ENCODE results near the gene TRAPPC2L.

Gene TRAPPC2L

DNA sequence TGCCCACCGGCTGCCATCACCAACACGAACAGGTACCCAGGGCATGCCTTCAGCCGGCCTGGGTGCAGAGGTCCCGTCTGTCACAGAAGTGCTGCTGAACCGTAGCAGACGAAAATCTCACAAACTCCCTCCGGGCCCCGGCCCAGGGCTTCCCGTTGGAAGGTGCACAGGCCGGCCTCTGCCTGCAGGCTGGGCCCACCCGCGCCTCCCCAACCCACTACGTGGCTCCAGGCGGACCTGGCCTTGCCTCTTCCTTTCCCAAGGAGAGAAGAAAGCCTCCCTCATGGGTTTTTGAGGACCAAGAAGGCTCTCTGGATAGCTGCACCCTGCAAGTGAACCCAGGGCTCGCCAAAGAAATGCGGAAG, 55.0 kb downstream of the TRAPPC2L start:
- DNase-seq: no peak
